ENCODE results near the gene IFT122.

Gene IFT122

GRCh38 chr3:129534428-129535027 is 94.5 kb downstream of the IFT122 start:
- TF ChIP-seq, protein P1, sequence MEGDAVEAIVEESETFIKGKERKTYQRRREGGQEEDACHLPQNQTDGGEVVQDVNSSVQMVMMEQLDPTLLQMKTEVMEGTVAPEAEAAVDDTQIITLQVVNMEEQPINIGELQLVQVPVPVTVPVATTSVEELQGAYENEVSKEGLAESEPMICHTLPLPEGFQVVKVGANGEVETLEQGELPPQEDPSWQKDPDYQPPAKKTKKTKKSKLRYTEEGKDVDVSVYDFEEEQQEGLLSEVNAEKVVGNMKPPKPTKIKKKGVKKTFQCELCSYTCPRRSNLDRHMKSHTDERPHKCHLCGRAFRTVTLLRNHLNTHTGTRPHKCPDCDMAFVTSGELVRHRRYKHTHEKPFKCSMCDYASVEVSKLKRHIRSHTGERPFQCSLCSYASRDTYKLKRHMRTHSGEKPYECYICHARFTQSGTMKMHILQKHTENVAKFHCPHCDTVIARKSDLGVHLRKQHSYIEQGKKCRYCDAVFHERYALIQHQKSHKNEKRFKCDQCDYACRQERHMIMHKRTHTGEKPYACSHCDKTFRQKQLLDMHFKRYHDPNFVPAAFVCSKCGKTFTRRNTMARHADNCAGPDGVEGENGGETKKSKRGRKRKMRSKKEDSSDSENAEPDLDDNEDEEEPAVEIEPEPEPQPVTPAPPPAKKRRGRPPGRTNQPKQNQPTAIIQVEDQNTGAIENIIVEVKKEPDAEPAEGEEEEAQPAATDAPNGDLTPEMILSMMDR (IDR thresholded peaks at IDR 0.05; ENCODE audit: borderline replicate concordance, control extremely low read depth, extremely low read depth, insufficient read depth, missing control alignments): no peak
- in situ Hi-C loops (cut with MboI; ENCODE audit: low sequenced_read_pairs, unreplicated experiment): no loop called here

DNA sequence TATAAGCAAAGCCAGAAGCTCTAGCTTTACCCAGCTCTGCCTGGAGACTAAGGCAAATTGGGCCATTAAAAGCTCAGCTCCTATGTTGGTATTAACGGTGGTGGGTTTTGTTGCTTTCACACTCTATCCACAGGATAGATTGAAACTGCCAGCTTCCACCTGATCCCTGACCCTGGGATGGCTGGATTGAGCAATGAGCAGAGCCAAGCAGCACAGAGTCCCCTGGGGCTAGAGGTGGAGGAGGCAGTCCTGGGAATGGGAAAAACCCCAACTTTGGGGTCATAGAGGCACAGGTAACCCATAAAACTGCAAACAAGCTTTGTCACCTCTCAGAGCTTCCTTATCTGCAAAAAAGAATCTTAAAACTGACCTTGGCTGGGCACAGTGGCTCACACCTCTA is 95.1 kb downstream of the IFT122 start:
- TF ChIP-seq, protein P1 (IDR thresholded peaks at IDR 0.05; ENCODE audit: borderline replicate concordance, control extremely low read depth, extremely low read depth, insufficient read depth, missing control alignments): no peak
- in situ Hi-C loops (cut with MboI; ENCODE audit: low sequenced_read_pairs, unreplicated experiment): no loop called here
- no peak for DNase-seq (ENCODE audit: low spot score)

More at GRCh38 chr3:129534428-129535027, 94.5 kb downstream of the IFT122 start:
- no peak for DNase-seq (ENCODE audit: low spot score)

DNA sequence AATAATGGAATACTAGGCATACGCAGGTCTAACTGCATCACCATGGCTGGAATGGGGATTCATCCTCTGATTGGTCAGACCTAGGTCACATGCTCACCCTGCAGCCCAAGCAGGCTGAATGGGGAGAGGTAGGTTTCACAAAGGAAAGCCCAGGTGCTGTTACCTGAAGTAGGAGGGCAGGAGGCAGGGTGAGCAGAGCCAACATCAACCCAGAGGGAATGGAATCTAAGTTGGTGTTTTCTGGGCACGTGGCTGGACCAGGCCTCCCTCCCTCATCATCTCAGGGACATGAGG is 96.3 kb downstream of the IFT122 start:
- TF ChIP-seq, protein P1 (IDR thresholded peaks at IDR 0.05; ENCODE audit: borderline replicate concordance, control extremely low read depth, extremely low read depth, insufficient read depth, missing control alignments): no peak
- no peak for DNase-seq (ENCODE audit: low spot score)
- in situ Hi-C loops (cut with MboI; ENCODE audit: low sequenced_read_pairs, unreplicated experiment): no loop called here

DNA sequence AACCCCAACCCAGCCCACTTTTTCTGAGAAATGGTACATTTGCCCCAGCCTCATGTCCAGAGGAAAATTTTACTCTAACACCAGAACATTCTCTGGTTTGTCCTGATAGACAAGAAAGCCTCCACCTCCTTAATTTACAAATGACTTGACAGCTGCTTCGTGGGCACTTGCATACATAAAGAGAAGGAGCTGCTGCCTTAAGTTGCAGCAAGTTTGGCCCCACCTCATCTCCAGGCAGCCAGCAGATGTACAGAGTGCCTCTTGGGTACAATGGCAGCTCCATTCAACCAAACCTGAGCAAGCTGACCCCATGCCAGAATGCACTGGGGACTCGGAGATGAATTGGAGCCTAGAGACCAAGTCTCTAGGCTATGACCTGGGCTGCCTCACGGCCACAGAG is 96.8 kb downstream of the IFT122 start:
- TF ChIP-seq, protein P1 (IDR thresholded peaks at IDR 0.05; ENCODE audit: borderline replicate concordance, control extremely low read depth, extremely low read depth, insufficient read depth, missing control alignments): no peak
- no peak for DNase-seq (ENCODE audit: low spot score)
- in situ Hi-C loops (cut with MboI; ENCODE audit: low sequenced_read_pairs, unreplicated experiment): no loop called here

GRCh38 chr3:129539206-129539605 is 99.2 kb downstream of the IFT122 start:
- in situ Hi-C loops (cut with MboI; ENCODE audit: low sequenced_read_pairs, unreplicated experiment): no loop called here
- TF ChIP-seq, protein P1 (IDR thresholded peaks at IDR 0.05; ENCODE audit: borderline replicate concordance, control extremely low read depth, extremely low read depth, insufficient read depth, missing control alignments): no peak
- no peak for DNase-seq (ENCODE audit: low spot score)

GRCh38 chr3:129540776-129541516 is 100.9 kb downstream of the IFT122 start:
- TF ChIP-seq, protein P1 (IDR thresholded peaks at IDR 0.05; ENCODE audit: borderline replicate concordance, control extremely low read depth, extremely low read depth, insufficient read depth, missing control alignments): no peak
- DNase-seq (ENCODE audit: low spot score): no peak
- in situ Hi-C loops (cut with MboI; ENCODE audit: low sequenced_read_pairs, unreplicated experiment): no loop called here
